ENCODE data around the gene KIF1C. TPM values are rescaled to one million over a fixed set of nuclear protein-coding genes. Genes with fewer than 3 reads are reported as not detected.

The KIF1C gene
- total and polyA plus RNA-seq, 2 donors (not counting 1 experiment from before 2014, with no cell fraction given), result 5.7 to 29.6 TPM

DNA sequence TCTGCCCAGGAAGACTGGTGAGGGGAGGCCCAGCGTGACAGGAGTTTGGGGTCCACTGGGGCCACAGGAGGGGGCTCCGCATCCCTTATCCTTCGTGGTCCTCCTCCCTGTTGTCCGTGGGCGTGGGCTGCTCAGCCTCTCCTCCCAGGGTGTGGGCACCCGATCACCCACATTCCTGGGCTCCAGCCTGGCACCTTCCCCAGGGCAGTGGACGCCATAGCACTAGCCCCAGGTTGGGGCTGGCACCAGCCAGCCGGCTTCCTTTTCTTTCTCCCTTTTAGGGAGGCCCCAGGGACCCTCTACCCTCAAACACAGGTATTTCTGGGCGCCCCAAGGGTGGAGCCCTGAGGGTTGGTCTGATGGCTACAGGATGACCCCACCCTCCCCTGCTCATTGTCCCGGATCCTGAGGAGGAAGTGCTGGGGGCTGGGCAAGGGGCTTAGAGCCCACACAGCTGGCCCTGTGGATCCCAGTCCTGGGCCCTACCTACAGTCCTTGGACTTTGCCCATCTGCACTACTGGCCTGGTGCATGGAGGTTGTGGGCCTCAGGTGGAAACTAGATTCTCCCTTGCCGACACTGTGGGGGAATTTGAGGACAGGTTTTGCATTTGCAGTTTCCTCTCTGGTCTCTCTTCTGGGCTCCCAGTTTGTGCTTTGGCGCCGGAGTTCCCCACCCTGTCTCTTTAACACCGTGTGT is 1.1 kb downstream of the KIF1C start:
- TF ChIP-seq, protein P1, sequence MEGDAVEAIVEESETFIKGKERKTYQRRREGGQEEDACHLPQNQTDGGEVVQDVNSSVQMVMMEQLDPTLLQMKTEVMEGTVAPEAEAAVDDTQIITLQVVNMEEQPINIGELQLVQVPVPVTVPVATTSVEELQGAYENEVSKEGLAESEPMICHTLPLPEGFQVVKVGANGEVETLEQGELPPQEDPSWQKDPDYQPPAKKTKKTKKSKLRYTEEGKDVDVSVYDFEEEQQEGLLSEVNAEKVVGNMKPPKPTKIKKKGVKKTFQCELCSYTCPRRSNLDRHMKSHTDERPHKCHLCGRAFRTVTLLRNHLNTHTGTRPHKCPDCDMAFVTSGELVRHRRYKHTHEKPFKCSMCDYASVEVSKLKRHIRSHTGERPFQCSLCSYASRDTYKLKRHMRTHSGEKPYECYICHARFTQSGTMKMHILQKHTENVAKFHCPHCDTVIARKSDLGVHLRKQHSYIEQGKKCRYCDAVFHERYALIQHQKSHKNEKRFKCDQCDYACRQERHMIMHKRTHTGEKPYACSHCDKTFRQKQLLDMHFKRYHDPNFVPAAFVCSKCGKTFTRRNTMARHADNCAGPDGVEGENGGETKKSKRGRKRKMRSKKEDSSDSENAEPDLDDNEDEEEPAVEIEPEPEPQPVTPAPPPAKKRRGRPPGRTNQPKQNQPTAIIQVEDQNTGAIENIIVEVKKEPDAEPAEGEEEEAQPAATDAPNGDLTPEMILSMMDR (IDR thresholded peaks at IDR 0.05), result no peak
- TF ChIP-seq EZH2 (IDR thresholded peaks at IDR 0.05; ENCODE audit: borderline replicate concordance, insufficient read depth, low read depth, low read length, poor library complexity, severe bottlenecking), result no peak
- Histone ChIP-seq H3K4me2 (replicated peaks; ENCODE audit: low read depth, low read length, poor library complexity, severe bottlenecking) (peak overlapping the region; percentile 97), H3K36me3 (replicated peaks in 1 of 2; ENCODE audit: control extremely low read depth in 1 of 2, control insufficient read depth in 1 of 2, extremely low read depth in 1 of 2, insufficient read depth in 2 of 2, low read length in 1 of 2) (peaks cover 0 to 6% of the 10 kb centered on the region in 2 experiments), H3K4me3 (ENCODE audit: control extremely low read depth in 1 of 5, extremely low read depth in 1 of 5, insufficient read depth in 1 of 5, low read depth in 2 of 5, low read length in 4 of 5) (peak overlapping the region; percentile 34 to 73 (median 66)), H3K27me3 (replicated peaks in 1 of 4; ENCODE audit: control extremely low read depth in 1 of 4, control insufficient read depth in 3 of 4, insufficient read depth in 4 of 4, low read length in 3 of 4) (peaks cover 0 to 15% (median 2%) of the 10 kb centered on the region in 4 experiments), H3K4me1 (ENCODE audit: control insufficient read depth in 2 of 2, insufficient read depth in 2 of 2, low read length in 2 of 2) (peaks cover 22 to 26% of the 10 kb centered on the region in 2 donors), H3K9me3 (ENCODE audit: control extremely low read depth in 1 of 3, control insufficient read depth in 2 of 3, insufficient read depth in 1 of 3, low read length in 2 of 3) (no peaks in the 10 kb centered on the region), H3K9ac (ENCODE audit: low read length) (peak overlapping the region; percentile 75), H3K79me2 (ENCODE audit: control insufficient read depth, insufficient read depth, low read length) (no peaks in the 10 kb centered on the region), H4K20me1 (ENCODE audit: control insufficient read depth, insufficient read depth, low read length, poor library complexity, severe bottlenecking) (peaks cover 8% of the 10 kb centered on the region), H2AFZ (ENCODE audit: insufficient read depth, low read depth, low read length, poor library complexity, severe bottlenecking) (no peak overlapping the region), H3K27ac (ENCODE audit: low read length in 2 of 2) (no peak overlapping the region)
- POLR2A ChIA-PET, result interaction anchor here (2.0 to 3.1 kb wide), 3 partner anchors 12 to 51 kb away, joined by 9 to 16 read pairs (median 9); partner anchors contain the start of genes CAMTA2 and PFN1
- Mint-ChIP-seq H3K4me1 (peaks cover 21% of the 10 kb centered on the region), H3K9me3 (ENCODE audit: insufficient read depth) (no peaks in the 10 kb centered on the region), H3K27me3 (no peaks in the 10 kb centered on the region), H3K4me3 (peak overlapping the region; percentile 83), H3K27ac (peak overlapping the region; percentile 72)
- intact Hi-C loops (cut with micrococcal nuclease), result loop anchor here (5.0 kb wide), 2 partner anchors 33 to 63 kb away; no protein-coding TSS in a partner anchor
- DNase-seq, result peak; percentile 68
- no peak for ATAC-seq (ENCODE audit: low read depth)
- CTCF ChIA-PET, result interaction anchor here (0.9 to 3.5 kb wide), 3 partner anchors 11 to 21 kb away, joined by 3 to 26 read pairs (median 6); partner anchors contain the start of gene CAMTA2
- WGBS (ENCODE audit: insufficient coverage), result 46% methylated on average over 13 of the region's 14 CpGs
